NCI-H1694 treated with DMSO at 0.1 percent for 48 hours (cell line): Measurements from ENCODE around the gene LZTR1.
"Not testable (repeated sequence)": the region's sequence is repeated elsewhere in the genome, so short reads cannot be mapped to it uniquely, and the experiment has no call there.

Experiments
- DNase-seq: peaks from one replicate; lab custom pipeline; 2025; lab: John Stamatoyannopoulos, UW

Gene LZTR1

GRCh38 chr22:20996598-20997535 lies 14.8 kb downstream of the LZTR1 start:
- DNase-seq, result no peak

- DNase-seq, result no peak
Measured at GRCh38 chr22:20997536-20998257, 15.6 kb downstream of the LZTR1 start.

- no peak for DNase-seq
Measured at GRCh38 chr22:20998411-20999336, 16.6 kb downstream of the LZTR1 start.

- DNase-seq, result no peak
Measured at GRCh38 chr22:20999350-21000206, 17.5 kb downstream of the LZTR1 start.

GRCh38 chr22:21000207-21000986 lies 18.3 kb downstream of the LZTR1 start:
- no peak for DNase-seq

GRCh38 chr22:21000987-21001600 lies 19.0 kb downstream of the LZTR1 start:
- no peak for DNase-seq

GRCh38 chr22:21001601-21002325 lies 19.7 kb downstream of the LZTR1 start, which contains the start of gene THAP7:
THAP7 (minus strand) TSS chr22:21002118; CDS start chr22:21001911, 207 bp downstream.
- DNase-seq, result peak; percentile 89

- DNase-seq, result no peak
Measured at GRCh38 chr22:21003782-21004181, 21.7 kb downstream of the LZTR1 start.

- DNase-seq, result not testable (repeated sequence)
Measured at GRCh38 chr22:21009208-21009607, 27.1 kb downstream of the LZTR1 start.

- DNase-seq, result no peak
Measured at GRCh38 chr22:21009638-21010425, 27.7 kb downstream of the LZTR1 start.

GRCh38 chr22:21010426-21011113 lies 28.5 kb downstream of the LZTR1 start:
- no peak for DNase-seq

- DNase-seq, result peak; percentile 63
Measured at GRCh38 chr22:21012446-21013407, 30.6 kb downstream of the LZTR1 start.

- no peak for DNase-seq
Measured at GRCh38 chr22:21013657-21014201, 31.6 kb downstream of the LZTR1 start.

GRCh38 chr22:21014202-21014725 lies 32.2 kb downstream of the LZTR1 start:
- peak; percentile 84 for DNase-seq

GRCh38 chr22:21014726-21015465 lies 32.8 kb downstream of the LZTR1 start, which contains the start of gene P2RX6:
P2RX6 (plus strand) TSS chr22:21015165; CDS start chr22:21015175, 10 bp downstream.
- DNase-seq, result no peak
